ENCODE measurements around the gene APOF. TPM values are rescaled to one million over a fixed set of nuclear protein-coding genes. Genes with fewer than 3 reads are reported as not detected.

Gene APOF
- total and polyA plus RNA-seq, 2 of the 8 experiments (the other 6 are each of a cell fraction or from before 2014, with no cell fraction given) = not detected

- Histone ChIP-seq H3K4me3 (ENCODE audit: extremely low read depth in 1 of 4, insufficient read depth in 2 of 4, low read depth in 3 of 4, low read length in 4 of 4) (no peak overlapping the region), H3K27ac (ENCODE audit: low read depth, low read length) (no peak overlapping the region), H3K18ac (ENCODE audit: extremely low read depth, low read length) (no peak overlapping the region), H3K56ac (replicated peaks; ENCODE audit: insufficient read length, low read depth, low read length) (no peak overlapping the region), H2BK15ac (ENCODE audit: low read length) (no peak overlapping the region), H4K8ac (ENCODE audit: extremely low read depth, insufficient read depth, low read length) (no peak overlapping the region), H2BK12ac (ENCODE audit: low read depth, low read length) (no peak overlapping the region), H3K9me3 (ENCODE audit: insufficient read depth in 2 of 2, low read depth in 1 of 2, low read length in 1 of 2) (no peaks in the 10 kb centered on the region), H4K20me1 (replicated peaks in 1 of 2; ENCODE audit: control insufficient read depth in 1 of 2, insufficient read depth in 2 of 2, low read length in 2 of 2) (no peaks in the 10 kb centered on the region), H3K23me2 (ENCODE audit: low read depth, low read length) (no peaks in the 10 kb centered on the region), H3K27me3 (replicated peaks in 1 of 4; ENCODE audit: control insufficient read depth in 3 of 4, extremely low read depth in 1 of 4, insufficient read depth in 3 of 4, low read length in 3 of 4) (no peaks in the 10 kb centered on the region), H4K91ac (replicated peaks; ENCODE audit: insufficient read length, low read length) (no peak overlapping the region), H2BK120ac (replicated peaks; ENCODE audit: low read depth, low read length) (no peak overlapping the region), H3K14ac (ENCODE audit: insufficient read length) (no peak overlapping the region), H2AFZ (ENCODE audit: low read length) (no peak overlapping the region), H3K36me3 (ENCODE audit: control insufficient read depth in 2 of 4, insufficient read depth in 4 of 4, low read length in 3 of 4) (no peaks in the 10 kb centered on the region), H3K4me1 (replicated peaks in 1 of 4; ENCODE audit: control insufficient read depth in 3 of 4, insufficient read depth in 4 of 4, low read length in 3 of 4) (peaks cover 0 to 3% (median 0%) of the 10 kb centered on the region in 4 experiments; a peak in 1 of 7 replicates), H2BK5ac (ENCODE audit: low read depth, low read length) (no peak overlapping the region), H3K9ac (replicated peaks in 1 of 4; ENCODE audit: extremely low read depth in 1 of 4, low read depth in 3 of 4, low read length in 3 of 4) (no peak overlapping the region), H4K5ac (ENCODE audit: insufficient read length, low read depth, low read length) (no peak overlapping the region), H2BK20ac (ENCODE audit: low read length) (no peak overlapping the region), H3K79me1 (ENCODE audit: low read depth, low read length) (no peaks in the 10 kb centered on the region), H2AK5ac (ENCODE audit: low read depth, low read length) (no peak overlapping the region), H3K4me2 (ENCODE audit: insufficient read depth in 1 of 2, low read depth in 2 of 2, low read length in 2 of 2) (no peak overlapping the region), H3K4ac (replicated peaks; ENCODE audit: insufficient read length, low read depth, low read length) (no peak overlapping the region), H3K23ac (ENCODE audit: insufficient read length) (no peak overlapping the region), H3K79me2 (ENCODE audit: control insufficient read depth in 1 of 2, insufficient read depth in 2 of 2, low read length in 2 of 2) (no peaks in the 10 kb centered on the region)
- no peak for TF ChIP-seq ATF3 (IDR thresholded peaks at IDR 0.05; ENCODE audit: insufficient read depth, low read depth, low read length)
- no peak for TF ChIP-seq HDAC6 (IDR thresholded peaks at IDR 0.05; ENCODE audit: low read depth, low read length)
- TF ChIP-seq SAP30 (IDR thresholded peaks at IDR 0.05; ENCODE audit: insufficient read depth, insufficient replicate concordance, low read length) = no peak
- TF ChIP-seq FOSL1 (IDR thresholded peaks at IDR 0.05; ENCODE audit: insufficient read depth, low read depth, low read length) = no peak
- TF ChIP-seq BRCA1 (IDR thresholded peaks at IDR 0.05; ENCODE audit: low read depth, low read length) = no peak
- no peak for TF ChIP-seq BCL11A (IDR thresholded peaks at IDR 0.05; ENCODE audit: low read depth in 2 of 2, low read length in 2 of 2)
- no peak for TF ChIP-seq SIN3A (conservative IDR thresholded peaks at IDR 0.05 in 1 of 2, IDR thresholded peaks at IDR 0.05 in 1 of 2; ENCODE audit: low read depth in 1 of 2, low read length in 2 of 2)
- TF ChIP-seq PHF8 (conservative IDR thresholded peaks at IDR 0.05; ENCODE audit: low read depth, low read length) = no peak
- TF ChIP-seq TCF12 (IDR thresholded peaks at IDR 0.05; ENCODE audit: low read depth, low read length) = no peak
- TF ChIP-seq SP2 (IDR thresholded peaks at IDR 0.05; ENCODE audit: low read length) = no peak
- no peak for TF ChIP-seq CTBP2 (IDR thresholded peaks at IDR 0.05; ENCODE audit: borderline replicate concordance, insufficient read depth, insufficient read length, low read length)
- CTCF ChIA-PET (ENCODE audit: partially characterized antibody) = interaction anchor here (1.4 to 1.6 kb wide), 2 partner anchors 14 to 21 kb away, joined by 3 to 4 read pairs; no protein-coding TSS in a partner anchor
- no peak for FAIRE-seq
- no peak for DNase-seq (ENCODE audit: low read depth in 1 of 2, low spot score in 2 of 2)
- POLR2A ChIA-PET (ENCODE audit: partially characterized antibody) = interaction anchor here (0.9 kb wide), 1 partner anchor 31 kb away, joined by 3 read pairs; the partner anchor contains the start of gene STAT2
- WGBS, 2 experiments (ENCODE audit: extremely low coverage in 1 of 2, insufficient coverage in 1 of 2, insufficient read length in 1 of 2, insufficient replicate concordance in 2 of 2, low coverage in 1 of 2, low lambda C conversion rate in 2 of 2, missing lambda C conversion rate in 1 of 2) = no CpG with 5 or more reads among the region's 1 CpG
These were observed 29.1 kb upstream of the APOF start for GRCh38 chr12:56391721-56392120.
